Measurements from ENCODE around the gene MAST1. TPM values are rescaled to one million over a fixed set of nuclear protein-coding genes. Genes with fewer than 3 reads are reported as not detected.
"Not testable (repeated sequence)": the region's sequence is repeated elsewhere in the genome, so short reads cannot be mapped to it uniquely, and the experiment has no call there.

The MAST1 gene
- total RNA-seq, 1 donor from 2014 or later: 0.64 TPM

- no peak for DNase-seq (ENCODE audit: extremely low read depth, low read depth, low spot score)
Measured at GRCh38 chr19:12888006-12888603, 49.8 kb downstream of the MAST1 start.

GRCh38 chr19:12890299-12890786 is 52.0 kb downstream of the MAST1 start:
- DNase-seq (ENCODE audit: extremely low read depth, low read depth, low spot score): not testable (repeated sequence)

- peak; percentile 90 for DNase-seq (ENCODE audit: extremely low read depth, low read depth, low spot score)
Measured at GRCh38 chr19:12890787-12891552, 52.7 kb downstream of the MAST1 start, which contains the start of gene GCDH. Gene GCDH, plus strand, starts transcription at chr19:12891160. Its CDS starts 145 bp downstream, at chr19:12891305.

- DNase-seq (ENCODE audit: extremely low read depth, low read depth, low spot score): no peak
Measured at GRCh38 chr19:12891553-12892021, 53.3 kb downstream of the MAST1 start.

GRCh38 chr19:12893582-12893981 is 55.3 kb downstream of the MAST1 start:
- no peak for DNase-seq (ENCODE audit: extremely low read depth, low read depth, low spot score)

DNA sequence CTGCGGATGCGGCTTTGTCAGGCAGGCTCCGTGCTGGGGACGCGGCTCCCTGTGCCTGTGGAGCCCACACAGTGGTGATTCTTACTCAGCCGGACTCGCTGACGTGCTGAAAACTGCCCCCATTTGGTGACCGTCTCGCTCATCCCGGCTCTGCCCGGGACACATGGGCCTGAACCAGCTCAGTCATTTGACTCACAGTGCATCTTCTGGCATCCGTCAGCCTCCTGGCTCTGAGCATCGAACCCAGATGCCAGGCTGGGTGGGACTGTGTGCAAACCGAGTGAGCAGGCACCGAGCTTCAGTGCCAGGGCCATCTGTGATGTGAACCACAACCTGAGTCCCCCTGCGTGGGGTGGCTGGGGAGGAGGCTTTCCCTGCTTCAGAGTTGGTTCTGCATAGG is 58.1 kb downstream of the MAST1 start:
- no peak for DNase-seq (ENCODE audit: extremely low read depth, low read depth, low spot score)

GRCh38 chr19:12899891-12900518 is 61.7 kb downstream of the MAST1 start:
- DNase-seq (ENCODE audit: extremely low read depth, low read depth, low spot score): no peak

- DNase-seq (ENCODE audit: extremely low read depth, low read depth, low spot score): no peak
Measured at GRCh38 chr19:12907166-12907565, 68.9 kb downstream of the MAST1 start.

GRCh38 chr19:12912571-12912970 is 74.3 kb downstream of the MAST1 start:
- DNase-seq (ENCODE audit: extremely low read depth, low read depth, low spot score): no peak

DNA sequence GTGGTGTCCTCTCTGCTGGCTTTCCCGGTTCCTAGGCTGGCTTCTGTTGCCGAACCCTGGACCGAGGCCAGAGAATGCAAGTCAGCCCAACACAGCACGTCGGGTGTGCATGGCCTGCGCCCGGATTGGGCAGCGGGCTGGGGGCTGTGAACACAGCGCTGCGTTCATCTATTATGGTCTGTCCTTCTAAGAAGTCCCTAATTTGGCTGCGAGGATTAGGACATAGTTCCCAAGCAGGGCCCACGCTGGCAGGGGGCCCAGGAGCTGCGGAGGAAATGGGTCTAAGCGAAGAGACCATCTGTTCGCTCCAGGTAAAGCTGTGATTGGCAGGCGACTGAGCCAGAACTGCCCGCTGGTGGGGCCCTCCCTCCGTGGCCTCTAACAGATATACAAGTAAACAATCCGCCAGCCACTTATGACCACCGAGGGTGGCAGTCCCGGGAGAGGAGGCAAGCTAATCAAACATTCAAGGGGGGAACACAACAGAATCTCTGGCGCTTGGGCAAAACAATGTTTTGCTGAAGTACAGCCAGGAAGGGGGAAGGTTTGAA is 74.8 kb downstream of the MAST1 start:
- DNase-seq (ENCODE audit: extremely low read depth, low read depth, low spot score): no peak

DNA sequence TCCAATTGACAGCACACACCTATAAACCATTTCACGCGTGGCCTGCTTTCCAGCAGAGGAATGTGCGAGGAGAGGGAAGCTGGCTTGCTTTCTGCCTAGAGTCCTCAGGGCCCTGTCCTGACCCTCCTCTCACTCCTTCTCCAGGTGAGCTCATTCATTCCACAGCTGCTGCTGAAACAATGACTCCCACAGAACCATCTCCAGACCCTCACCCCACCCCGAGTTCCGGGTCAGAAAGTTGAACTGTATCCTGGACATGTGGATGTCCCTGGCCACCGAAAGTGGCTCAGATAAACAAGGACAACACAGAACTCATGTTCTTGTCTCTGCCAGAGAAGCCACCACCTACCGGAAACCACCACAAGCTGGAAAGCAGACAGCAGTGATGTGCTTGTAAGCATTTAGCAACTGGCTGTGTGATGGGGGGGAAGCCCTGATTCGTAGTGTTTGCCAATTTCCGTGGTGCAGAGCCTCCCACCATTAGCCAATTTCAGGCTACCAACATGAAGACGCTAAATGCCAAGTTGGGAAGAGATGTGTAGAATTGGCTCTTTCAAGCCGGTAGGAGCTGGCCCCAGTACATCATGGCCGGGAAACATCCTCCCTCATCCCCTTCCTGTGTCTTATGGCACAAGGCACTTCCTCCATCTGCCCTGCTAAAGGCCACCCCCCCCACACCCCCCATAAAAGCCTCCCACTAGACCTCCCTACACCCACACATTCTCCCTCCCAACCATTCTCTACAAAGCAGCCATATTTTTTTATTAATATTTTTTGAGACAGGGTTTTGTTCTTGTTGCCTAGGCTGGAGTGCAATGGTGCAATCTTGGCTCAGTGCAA is 75.8 kb downstream of the MAST1 start:
- no peak for DNase-seq (ENCODE audit: extremely low read depth, low read depth, low spot score)

GRCh38 chr19:12915860-12916259 is 77.5 kb downstream of the MAST1 start:
- DNase-seq (ENCODE audit: extremely low read depth, low read depth, low spot score): not testable (repeated sequence)

DNA sequence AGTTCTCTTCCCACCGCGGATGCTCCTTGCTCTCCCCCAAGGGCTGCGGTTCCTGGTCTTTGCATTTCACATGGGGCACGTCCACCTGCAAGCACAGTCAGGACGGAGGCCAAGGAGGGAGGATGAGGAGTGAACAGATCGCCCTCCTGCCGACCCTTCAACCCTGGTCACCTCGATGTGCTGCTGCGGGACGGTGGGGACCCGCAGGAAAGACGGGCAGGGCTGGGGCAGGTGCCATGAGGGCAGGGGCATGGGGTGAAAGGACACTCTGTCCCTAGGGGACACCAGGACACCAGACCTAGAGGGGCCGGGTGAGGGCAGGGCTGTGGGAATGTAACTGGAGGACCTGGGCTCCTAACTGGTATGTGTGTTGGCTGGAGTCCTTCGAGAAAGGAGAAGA is 79.9 kb downstream of the MAST1 start:
- no peak for DNase-seq (ENCODE audit: extremely low read depth, low read depth, low spot score)

GRCh38 chr19:12921047-12921446 is 82.7 kb downstream of the MAST1 start:
- DNase-seq (ENCODE audit: extremely low read depth, low read depth, low spot score): no peak

DNA sequence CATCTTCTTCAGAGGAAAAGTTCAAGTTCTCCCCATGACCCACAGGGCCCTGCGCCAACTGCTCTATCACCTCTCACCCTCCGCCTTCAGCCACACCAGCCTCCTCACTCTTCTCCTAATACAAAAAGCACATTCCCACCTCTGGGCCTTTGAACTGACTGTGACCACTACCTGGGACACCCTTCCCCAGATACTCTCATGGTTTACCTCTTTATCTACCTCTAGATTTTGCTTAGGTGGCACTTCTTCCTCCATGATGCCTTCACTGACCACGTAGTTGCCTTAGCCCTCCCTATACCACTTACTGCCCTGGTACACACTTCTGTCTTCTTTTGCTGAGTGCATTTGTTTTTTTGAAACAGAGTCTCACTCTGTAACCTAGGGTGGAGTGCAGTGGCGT is 84.6 kb downstream of the MAST1 start:
- no peak for DNase-seq (ENCODE audit: extremely low read depth, low read depth, low spot score)

Other genes with a start within 250 kb of the MAST1 start
- 8.1 and 8.6 TPM in 2 replicates for gene ZNF490, start 227.7 kb upstream of the MAST1 start, total RNA-seq
- 13.0 and 13.5 TPM in 2 replicates for gene ZNF791, start 227.6 kb upstream of the MAST1 start, total RNA-seq
- 108 and 113 TPM in 2 replicates for gene MAN2B1, start 171.8 kb upstream of the MAST1 start, total RNA-seq
- 10.2 and 13.8 TPM in 2 replicates for gene WDR83, start 171.7 kb upstream of the MAST1 start, total RNA-seq
- 86.9 and 87.5 TPM in 2 replicates for gene DHPS, start 156.6 kb upstream of the MAST1 start, total RNA-seq
- 2.1 TPM in 1 of 2 replicates, not detected in the other for gene GNG14, start 150.5 kb upstream of the MAST1 start, total RNA-seq
- 8.0 and 12.1 TPM in 2 replicates for gene FBXW9, start 141.9 kb upstream of the MAST1 start, total RNA-seq
- 56.9 and 60.2 TPM in 2 replicates for gene TNPO2, start 114.6 kb upstream of the MAST1 start, total RNA-seq
- 380 and 408 TPM in 2 replicates for gene TRIR, start 103.8 kb upstream of the MAST1 start, total RNA-seq
- gene GET3, start 101.0 kb upstream of the MAST1 start, total RNA-seq: 65.0 and 88.7 TPM in 2 replicates
- not detected in 2 replicates for gene BEST2, start 86.7 kb upstream of the MAST1 start, total RNA-seq
- 24.9 and 33.1 TPM in 2 replicates for gene HOOK2, start 63.0 kb upstream of the MAST1 start, total RNA-seq
- gene JUNB, start 47.0 kb upstream of the MAST1 start, total RNA-seq: 110 and 298 TPM in 2 replicates
- 325 and 362 TPM in 2 replicates for gene PRDX2, start 36.7 kb upstream of the MAST1 start, total RNA-seq
- gene THSD8, start 36.4 kb upstream of the MAST1 start, total RNA-seq: not detected in 2 replicates
- gene RNASEH2A, start 31.9 kb upstream of the MAST1 start, total RNA-seq: 16.4 and 17.2 TPM in 2 replicates
- gene RTBDN, start 3.9 kb upstream of the MAST1 start, total RNA-seq: not detected in 2 replicates
- 40.1 and 56.4 TPM in 2 replicates for gene DNASE2, start 42.9 kb downstream of the MAST1 start, total RNA-seq
- gene KLF1, start 48.7 kb downstream of the MAST1 start, total RNA-seq: not detected in 2 replicates
- 17.7 and 35.7 TPM in 2 replicates for gene GCDH, start 52.6 kb downstream of the MAST1 start, total RNA-seq
- 0.64 TPM in 1 of 2 replicates, not detected in the other for gene SYCE2, start 80.8 kb downstream of the MAST1 start, total RNA-seq
- gene FARSA, start 95.2 kb downstream of the MAST1 start, total RNA-seq: 74.0 TPM in 2 replicates
- gene CALR, start 100.1 kb downstream of the MAST1 start, total RNA-seq: 1,355 and 1,382 TPM in 2 replicates
- 86.7 and 105 TPM in 2 replicates for gene RAD23A, start 107.3 kb downstream of the MAST1 start, total RNA-seq
- gene GADD45GIP1, start 118.7 kb downstream of the MAST1 start, total RNA-seq: 58.2 and 64.6 TPM in 2 replicates
- gene DAND5, start 131.1 kb downstream of the MAST1 start, total RNA-seq: 0.05 TPM in 1 of 2 replicates, not detected in the other
- 4.9 and 5.0 TPM in 2 replicates for gene NFIX, start 157.0 kb downstream of the MAST1 start, total RNA-seq